Thyroid gland (tissue), 4 donors: ENCODE data around the gene COX4I2. TPM values are rescaled to one million over a fixed set of nuclear protein-coding genes. Genes with fewer than 3 reads are reported as not detected.
A peak's percentile ranks its signal among the peaks of the same experiment; 100 is the strongest.

Experiments
- DNase-seq, 2 donors: peaks; one replicate each; pipeline ENCODE4 v3.0.0-alpha.2; 2019
- H3K27ac ChIP-seq, 3 donors: fragments of 200-600 bp; sonication (generic); 1 replicate in 2 of 3; 2 replicates in 1 of 3; pipeline ENCODE4 v1.5.1; 2016 to 2019; ENCODE audit warnings: mild to moderate bottlenecking in 1 of 3, moderate library complexity in 1 of 3
- H3K27me3 ChIP-seq: fragments of 200-600 bp; sonication (generic); one replicate; pipeline ENCODE4 v1.5.1; 2019
- H3K36me3 ChIP-seq, 2 donors: fragments of 200-600 bp; sonication (generic); one replicate each; pipeline ENCODE4 v1.5.1; 2016 to 2019
- H3K4me1 ChIP-seq, 2 donors: fragments of 200-600 bp; sonication (generic); one replicate each; pipeline ENCODE4 v1.5.1; 2017 to 2019
- H3K4me3 ChIP-seq, 3 donors: fragments of 200-600 bp; sonication (generic); replicated peaks in 1 of 3; 1 replicate in 2 of 3; 2 replicates in 1 of 3; pipeline ENCODE4 v1.5.1; 2016; ENCODE audit warnings: mild to moderate bottlenecking in 1 of 3
- H3K9me3 ChIP-seq: fragments of 200-600 bp; sonication (generic); one replicate; pipeline ENCODE4 v1.5.1; 2017
- POLR2A ChIP-seq, 2 donors: fragments of 450-650 bp; IDR thresholded peaks; one replicate each; pipeline ENCODE4 v1.6.1; 2017; ENCODE audit warnings: antibody characterized with exemption in 2 of 2, mild to moderate bottlenecking in 2 of 2, moderate library complexity in 1 of 2
- WGBS, 2 donors: methylation state at CpG; one replicate each; pipeline ENCODE4 v1.1.5; 2017; 5-methylcytosine and 5-hydroxymethylcytosine counted together
- intact Hi-C: fragments of 100-400 bp; cut with DNase I; formaldehyde crosslinking; loops from one replicate; pipeline ENCODE4 v1.15.1; 2023
- total RNA-seq, 4 donors: library from RNA; depleted of rRNA; stranded (reverse); fragments of >200 nt; gene quantifications; one replicate each; pipeline ENCODE4 v1.2.3, GENCODE V29; 2016
- TF ChIP-seq, protein P1 (sequence below), 6 experiments: fragments of 200-600 bp in 3 of 6; fragments of 450-650 bp in 3 of 6; sonication (generic) in 3 of 6; IDR thresholded peaks; one replicate each; pipeline ENCODE4 v1.5.1; 2016 to 2019; ENCODE audit warnings: antibody characterized with exemption in 6 of 6, mild to moderate bottlenecking in 2 of 6, inconsistent platforms in 1 of 6, moderate library complexity in 1 of 6

COX4I2 gene
- total RNA-seq, 4 donors from 2014 or later, result 1.1 to 4.8 (median 3.4) TPM

DNA sequence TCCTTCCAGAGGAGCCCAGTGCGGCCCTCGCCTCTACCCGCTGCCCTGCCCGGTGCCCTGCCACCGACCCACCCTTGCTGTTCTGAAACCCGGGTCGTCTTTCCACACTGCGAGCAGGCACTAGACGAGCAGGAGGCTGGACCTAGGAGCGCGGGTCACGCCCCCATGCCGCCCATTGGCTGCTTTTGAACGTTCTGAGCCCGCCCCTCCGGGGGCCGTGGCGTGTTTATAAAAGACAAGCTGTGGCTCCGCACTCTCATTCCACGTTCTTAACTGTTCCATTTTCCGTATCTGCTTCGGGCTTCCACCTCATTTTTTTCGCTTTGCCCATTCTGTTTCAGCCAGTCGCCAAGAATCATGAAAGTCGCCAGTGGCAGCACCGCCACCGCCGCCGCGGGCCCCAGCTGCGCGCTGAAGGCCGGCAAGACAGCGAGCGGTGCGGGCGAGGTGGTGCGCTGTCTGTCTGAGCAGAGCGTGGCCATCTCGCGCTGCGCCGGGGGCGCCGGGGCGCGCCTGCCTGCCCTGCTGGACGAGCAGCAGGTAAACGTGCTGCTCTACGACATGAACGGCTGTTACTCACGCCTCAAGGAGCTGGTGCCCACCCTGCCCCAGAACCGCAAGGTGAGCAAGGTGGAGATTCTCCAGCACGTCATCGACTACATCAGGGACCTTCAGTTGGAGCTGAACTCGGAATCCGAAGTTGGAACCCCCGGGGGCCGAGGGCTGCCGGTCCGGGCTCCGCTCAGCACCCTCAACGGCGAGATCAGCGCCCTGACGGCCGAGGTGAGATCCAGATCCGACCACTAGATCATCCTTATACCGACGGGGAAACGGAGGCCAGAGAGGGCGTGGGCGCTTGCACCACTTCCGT, 32.4 kb upstream of the COX4I2 start, which contains the start of gene ID1:
Gene ID1 (plus strand): TSS at position 259 of the 871 bp plus-strand sequence. CDS start 99 bp downstream, at position 358.
- no peaks in the 10 kb centered on the region for H3K9me3 ChIP-seq
- 0% methylated on average over 27 to 68 of the region's 74 CpGs for WGBS, 2 donors
- no peaks in the 10 kb centered on the region for H3K27me3 ChIP-seq
- H3K36me3 ChIP-seq, result peaks cover 12 to 17% of the 10 kb centered on the region in 2 donors
- DNase-seq, result peak; percentile 99
- H3K4me1 ChIP-seq, result peaks cover 35 to 41% of the 10 kb centered on the region in 2 donors
- intact Hi-C loops, result no loop called here
- peak within 1 kb of the TSS; percentile 97 to 99 (median 98) for H3K27ac ChIP-seq
- H3K4me3 ChIP-seq, result peak within 1 kb of the TSS; percentile 84 to 99 (median 90)
- TF ChIP-seq, protein P1, sequence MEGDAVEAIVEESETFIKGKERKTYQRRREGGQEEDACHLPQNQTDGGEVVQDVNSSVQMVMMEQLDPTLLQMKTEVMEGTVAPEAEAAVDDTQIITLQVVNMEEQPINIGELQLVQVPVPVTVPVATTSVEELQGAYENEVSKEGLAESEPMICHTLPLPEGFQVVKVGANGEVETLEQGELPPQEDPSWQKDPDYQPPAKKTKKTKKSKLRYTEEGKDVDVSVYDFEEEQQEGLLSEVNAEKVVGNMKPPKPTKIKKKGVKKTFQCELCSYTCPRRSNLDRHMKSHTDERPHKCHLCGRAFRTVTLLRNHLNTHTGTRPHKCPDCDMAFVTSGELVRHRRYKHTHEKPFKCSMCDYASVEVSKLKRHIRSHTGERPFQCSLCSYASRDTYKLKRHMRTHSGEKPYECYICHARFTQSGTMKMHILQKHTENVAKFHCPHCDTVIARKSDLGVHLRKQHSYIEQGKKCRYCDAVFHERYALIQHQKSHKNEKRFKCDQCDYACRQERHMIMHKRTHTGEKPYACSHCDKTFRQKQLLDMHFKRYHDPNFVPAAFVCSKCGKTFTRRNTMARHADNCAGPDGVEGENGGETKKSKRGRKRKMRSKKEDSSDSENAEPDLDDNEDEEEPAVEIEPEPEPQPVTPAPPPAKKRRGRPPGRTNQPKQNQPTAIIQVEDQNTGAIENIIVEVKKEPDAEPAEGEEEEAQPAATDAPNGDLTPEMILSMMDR (IDR thresholded peaks at IDR 0.05), result no peak
- peak; percentile 89 to 100 for TF ChIP-seq POLR2A (IDR thresholded peaks at IDR 0.05)

DNA sequence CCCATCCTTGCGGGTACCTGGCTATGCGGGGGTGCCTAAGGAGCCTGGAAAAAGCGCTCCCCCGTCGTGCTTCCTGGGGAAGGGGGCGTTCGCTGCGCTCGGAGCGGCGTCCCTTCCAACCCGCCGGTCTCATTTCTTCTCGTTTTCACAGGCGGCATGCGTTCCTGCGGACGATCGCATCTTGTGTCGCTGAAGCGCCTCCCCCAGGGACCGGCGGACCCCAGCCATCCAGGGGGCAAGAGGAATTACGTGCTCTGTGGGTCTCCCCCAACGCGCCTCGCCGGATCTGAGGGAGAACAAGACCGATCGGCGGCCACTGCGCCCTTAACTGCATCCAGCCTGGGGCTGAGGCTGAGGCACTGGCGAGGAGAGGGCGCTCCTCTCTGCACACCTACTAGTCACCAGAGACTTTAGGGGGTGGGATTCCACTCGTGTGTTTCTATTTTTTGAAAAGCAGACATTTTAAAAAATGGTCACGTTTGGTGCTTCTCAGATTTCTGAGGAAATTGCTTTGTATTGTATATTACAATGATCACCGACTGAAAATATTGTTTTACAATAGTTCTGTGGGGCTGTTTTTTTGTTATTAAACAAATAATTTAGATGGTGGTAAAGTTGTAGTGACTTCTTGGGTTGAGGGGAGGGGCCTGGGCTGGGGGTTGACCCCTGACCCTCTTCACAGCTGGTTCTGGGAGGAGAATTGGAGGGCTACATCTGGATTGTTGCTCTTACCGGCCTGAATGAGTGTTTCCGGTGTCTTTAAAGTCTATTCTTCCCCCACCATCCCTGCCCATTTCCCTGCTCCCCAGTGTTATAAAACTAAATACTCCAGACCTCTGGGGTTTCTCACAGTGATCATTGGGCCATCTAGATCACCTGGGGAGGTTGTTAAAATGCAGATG, 31.6 kb upstream of the COX4I2 start:
- Histone ChIP-seq H3K9me3 (no peaks in the 10 kb centered on the region), H3K36me3 (peaks cover 12 to 17% of the 10 kb centered on the region in 2 donors), H3K4me1 (peaks cover 43 to 49% of the 10 kb centered on the region in 2 donors), H3K27ac (peak overlapping the region; percentile 97 to 99 (median 98)), H3K27me3 (no peaks in the 10 kb centered on the region), H3K4me3 (peak overlapping the region; percentile 84 to 99 (median 90))
- TF ChIP-seq, protein P1 (IDR thresholded peaks at IDR 0.05), result no peak
- peak in 1 of 2 donors; percentile 1 for TF ChIP-seq POLR2A (IDR thresholded peaks at IDR 0.05)
- intact Hi-C loops, result no loop called here
- peak; percentile 30 to 37 for DNase-seq
- WGBS, 2 donors, result 1 to 3% methylated on average over 16 to 21 of the region's 39 CpGs

- Histone ChIP-seq H3K36me3 (peaks cover 12 to 17% of the 10 kb centered on the region in 2 donors), H3K4me3 (peak overlapping the region; percentile 84 to 99 (median 90)), H3K4me1 (peaks cover 52 to 58% of the 10 kb centered on the region in 2 donors), H3K27me3 (no peaks in the 10 kb centered on the region), H3K27ac (peak overlapping the region; percentile 97 to 99 (median 98)), H3K9me3 (no peaks in the 10 kb centered on the region)
- WGBS, 2 donors, result 15 to 23% methylated on average over 4 to 8 of the region's 8 CpGs
- DNase-seq, result peak; percentile 64 to 79
- intact Hi-C loops, result no loop called here
- peak; percentile 9 to 60 for TF ChIP-seq POLR2A (IDR thresholded peaks at IDR 0.05)
- TF ChIP-seq, protein P1 (IDR thresholded peaks at IDR 0.05), result no peak
Observed at GRCh38 chr20:31606804-31607639, 30.7 kb upstream of the COX4I2 start.

DNA sequence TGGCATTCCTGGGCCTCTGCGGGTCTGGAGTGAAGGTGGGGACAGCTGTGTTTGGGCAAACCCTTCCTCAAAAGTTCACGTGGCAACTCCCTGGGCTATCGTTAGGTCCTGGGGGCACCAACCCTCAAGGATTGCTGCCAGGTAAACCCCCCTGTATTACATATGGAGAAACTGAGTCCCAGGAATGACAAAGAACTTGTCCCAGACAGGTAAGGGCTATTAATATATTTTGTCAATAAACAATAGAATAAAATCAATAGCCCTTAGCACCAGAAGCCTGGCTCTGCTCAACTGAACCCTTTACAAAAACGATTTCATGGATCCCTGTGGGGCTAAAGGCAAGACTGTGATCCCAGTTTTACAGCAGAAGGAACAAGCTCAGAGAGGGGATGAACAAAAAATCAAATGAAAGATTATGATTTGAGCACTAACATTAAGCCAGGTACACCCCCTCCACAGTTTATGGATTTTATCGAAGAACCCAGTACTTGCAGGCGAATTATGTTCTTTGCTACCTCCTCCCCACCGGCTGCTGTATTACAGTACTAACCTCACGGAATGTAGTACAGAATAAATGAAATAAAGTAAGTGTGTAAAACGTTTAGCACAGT, 30.0 kb upstream of the COX4I2 start:
- Histone ChIP-seq H3K4me1 (peaks cover 58 to 59% of the 10 kb centered on the region in 2 donors), H3K27ac (peak overlapping the region; percentile 97 to 99 (median 98)), H3K9me3 (no peaks in the 10 kb centered on the region), H3K36me3 (peaks cover 12 to 17% of the 10 kb centered on the region in 2 donors), H3K4me3 (peak overlapping the region; percentile 84 to 99 (median 90)), H3K27me3 (no peaks in the 10 kb centered on the region)
- whole genome bisulfite sequencing, 2 donors, result 26 to 31% methylated on average over 9 of the region's 9 CpGs
- intact Hi-C loops, result no loop called here
- TF ChIP-seq, protein P1 (IDR thresholded peaks at IDR 0.05), result no peak
- no peak for TF ChIP-seq POLR2A (IDR thresholded peaks at IDR 0.05)
- no peak for DNase-seq
